SU-DHL-6 (cell line): ENCODE results near the gene NMNAT2.

Source experiments
- H2AFZ ChIP-seq: fragments of 200-600 bp; sonication (generic); 2 replicates; pipeline ENCODE4 v1.6.1; 2014; ENCODE audit warnings: low read depth, mild to moderate bottlenecking, moderate library complexity, mixed read lengths, antibody characterized with exemption, low read length; ENCODE audit not compliant: severe bottlenecking
- H3F3A ChIP-seq: fragments of 200-600 bp; shearing (Covaris generic); 2 replicates; pipeline ENCODE4 v1.6.0; 2016; ENCODE audit warnings: antibody characterized with exemption, mild to moderate bottlenecking; ENCODE audit not compliant: insufficient read depth
- H3K27ac ChIP-seq: fragments of 200-600 bp; sonication (generic); 2 replicates; pipeline ENCODE4 v1.5.1; 2016; ENCODE audit warnings: low read depth, mild to moderate bottlenecking, low read length, moderate library complexity, mixed read lengths
- H3K27me3 ChIP-seq: fragments of 200-600 bp; sonication (generic), shearing (Covaris generic); 2 replicates; pipeline ENCODE4 v1.6.0; 2014; ENCODE audit warnings: mild to moderate bottlenecking, low read length
- H3K36me3 ChIP-seq: fragments of 200-600 bp; sonication (generic); 2 replicates; pipeline ENCODE4 v1.6.1; 2014; ENCODE audit warnings: mild to moderate bottlenecking, low read length, mixed read lengths
- H3K4me2 ChIP-seq: fragments of 300-600, 200-600 bp; shearing (Covaris generic), sonication (generic); 2 replicates; pipeline ENCODE4 v1.6.0; 2014; ENCODE audit warnings: low read length, low read depth, mild to moderate bottlenecking; ENCODE audit not compliant: poor library complexity, severe bottlenecking
- H3K4me3 ChIP-seq: fragments of 200-600 bp; sonication (generic); 2 replicates; pipeline ENCODE4 v1.5.1; 2014; ENCODE audit warnings: antibody characterized with exemption, low read length, mild to moderate bottlenecking, mixed read lengths; ENCODE audit not compliant: insufficient read depth, poor library complexity, severe bottlenecking
- H3K79me2 ChIP-seq: fragments of 200-600 bp; sonication (generic); 2 replicates; pipeline ENCODE4 v1.6.1; 2014; ENCODE audit warnings: mild to moderate bottlenecking, low read length, moderate library complexity; ENCODE audit not compliant: insufficient read depth
- H3K9ac ChIP-seq: fragments of 200-600 bp; sonication (generic); 2 replicates; pipeline ENCODE4 v1.7.0; 2014; ENCODE audit warnings: mild to moderate bottlenecking, low read length
- H3K9me2 ChIP-seq: fragments of 200-600 bp; sonication (generic); replicated peaks from 2 replicates; pipeline ENCODE4 v1.6.1; 2014; ENCODE audit warnings: low read length; ENCODE audit not compliant: insufficient read depth
- H3K9me3 ChIP-seq: fragments of 200-600 bp; sonication (generic); 2 replicates; pipeline ENCODE4 v1.6.1; 2014; ENCODE audit warnings: low read length, mixed read lengths; ENCODE audit not compliant: insufficient read depth
- H4K20me1 ChIP-seq: fragments of 200-600 bp; sonication (generic); 2 replicates; pipeline ENCODE4 v1.6.1; 2014; ENCODE audit warnings: low read depth, mild to moderate bottlenecking, antibody characterized with exemption, low read length, moderate library complexity, mixed read lengths
- CTCF ChIP-seq: fragments of 200-600 bp; sonication (generic); IDR thresholded peaks from one replicate; pipeline ENCODE4 v1.5.1; 2017; ENCODE audit warnings: antibody characterized with exemption, mild to moderate bottlenecking, low read length, moderate library complexity; ENCODE audit not compliant: insufficient read depth, poor library complexity, severe bottlenecking
- EZH2phosphoT487 ChIP-seq: fragments of 200-600 bp; sonication (generic), shearing (Covaris generic); conservative IDR thresholded peaks from 2 replicates; pipeline ENCODE4 v1.6.1; 2018; ENCODE audit warnings: mild to moderate bottlenecking, antibody characterized with exemption, low read length, moderate library complexity, mixed read lengths

The NMNAT2 gene

DNA sequence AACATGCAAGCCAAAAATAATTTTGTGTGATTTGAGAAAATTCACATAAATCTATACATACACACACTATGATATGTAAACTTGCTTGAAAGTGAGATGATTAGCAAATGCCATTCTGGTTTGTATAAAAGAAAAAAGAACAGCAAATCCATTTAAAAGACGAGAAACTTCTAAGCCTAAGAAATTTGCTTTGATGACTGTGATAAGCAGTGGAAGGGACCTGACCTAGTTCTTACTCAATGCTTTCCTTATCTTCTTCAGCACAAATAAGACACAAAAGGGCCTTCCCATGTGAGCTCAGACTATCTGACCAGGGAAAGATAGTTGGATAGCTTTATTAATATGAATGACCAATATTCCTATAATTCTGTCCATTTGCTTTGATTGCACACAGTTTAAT lies 25.3 kb upstream of the NMNAT2 start:
- Histone ChIP-seq H4K20me1 (no peaks in the 10 kb centered on the region), H3K36me3 (no peaks in the 10 kb centered on the region), H3K4me3 (no peak overlapping the region), H3K27ac (no peak overlapping the region), H3F3A (no peaks in the 10 kb centered on the region), H3K79me2 (no peaks in the 10 kb centered on the region), H3K9ac (no peak overlapping the region), H3K27me3 (no peaks in the 10 kb centered on the region), H3K9me2 (no peaks in the 10 kb centered on the region), H3K9me3 (no peaks in the 10 kb centered on the region), H3K4me2 (no peak overlapping the region), H2AFZ (no peak overlapping the region)
- TF ChIP-seq CTCF (no peak), EZH2phosphoT487 (no peak)

DNA sequence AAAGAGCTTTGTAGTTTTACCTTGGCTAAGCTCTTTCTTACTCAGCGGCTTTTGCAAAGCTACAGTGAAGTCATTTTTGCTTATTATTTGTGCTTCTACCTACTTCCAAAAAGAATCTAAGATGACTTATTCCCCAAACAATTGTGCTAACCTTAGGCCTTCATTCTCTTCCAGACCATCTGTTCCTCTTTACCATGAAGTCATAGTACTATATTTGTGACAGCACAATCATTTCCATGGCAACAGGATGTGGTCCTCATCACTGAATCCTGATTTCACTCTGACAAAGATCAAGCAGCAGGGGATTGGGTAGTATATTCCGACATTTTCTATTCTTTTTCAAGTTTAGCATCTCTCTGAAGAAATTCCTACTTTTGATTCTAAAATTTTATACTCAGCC lies 24.8 kb upstream of the NMNAT2 start:
- H3K27ac ChIP-seq, result no peak overlapping the region
- H3K9me2 ChIP-seq, result no peaks in the 10 kb centered on the region
- no peaks in the 10 kb centered on the region for H4K20me1 ChIP-seq
- no peaks in the 10 kb centered on the region for H3K79me2 ChIP-seq
- no peak overlapping the region for H3K4me2 ChIP-seq
- no peak for TF ChIP-seq CTCF
- no peak for TF ChIP-seq EZH2phosphoT487
- no peak overlapping the region for H3K9ac ChIP-seq
- no peaks in the 10 kb centered on the region for H3K36me3 ChIP-seq
- no peak overlapping the region for H3K4me3 ChIP-seq
- no peaks in the 10 kb centered on the region for H3F3A ChIP-seq
- no peaks in the 10 kb centered on the region for H3K9me3 ChIP-seq
- H2AFZ ChIP-seq, result no peak overlapping the region
- H3K27me3 ChIP-seq, result no peaks in the 10 kb centered on the region

DNA sequence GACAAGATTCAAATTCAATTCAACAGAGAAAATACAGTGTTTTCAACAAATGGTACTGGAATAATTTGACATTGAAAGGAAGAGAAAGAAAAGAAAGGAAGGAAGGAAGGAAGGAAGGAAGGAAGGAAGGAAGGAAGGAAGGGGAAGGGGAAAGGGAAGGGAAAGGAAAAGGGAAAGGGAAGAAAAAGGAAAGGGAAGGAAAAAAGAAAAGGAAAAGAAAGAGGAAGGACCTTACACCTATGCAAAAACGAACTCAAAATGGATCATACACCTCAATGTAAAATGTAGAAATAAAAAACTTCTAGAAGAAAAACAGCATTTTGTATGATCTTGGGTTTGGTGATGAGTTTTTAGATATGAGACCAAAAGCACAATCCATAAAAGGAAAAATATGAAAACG lies 19.9 kb upstream of the NMNAT2 start:
- Histone ChIP-seq H3K27ac (no peak overlapping the region), H3K4me3 (no peak overlapping the region), H3F3A (no peaks in the 10 kb centered on the region), H3K36me3 (no peaks in the 10 kb centered on the region), H4K20me1 (no peaks in the 10 kb centered on the region), H3K79me2 (no peaks in the 10 kb centered on the region), H2AFZ (no peak overlapping the region), H3K27me3 (no peaks in the 10 kb centered on the region), H3K4me2 (no peak overlapping the region), H3K9me3 (no peaks in the 10 kb centered on the region), H3K9me2 (no peaks in the 10 kb centered on the region), H3K9ac (no peak overlapping the region)
- TF ChIP-seq EZH2phosphoT487 (no peak), CTCF (no peak)

GRCh38 chr1:183435497-183435896 lies 17.3 kb upstream of the NMNAT2 start:
- Histone ChIP-seq H3K9me2 (no peaks in the 10 kb centered on the region), H3K9me3 (no peaks in the 10 kb centered on the region), H3K27ac (no peak overlapping the region), H3K79me2 (no peaks in the 10 kb centered on the region), H3K4me3 (no peak overlapping the region), H2AFZ (no peak overlapping the region), H3K27me3 (no peaks in the 10 kb centered on the region), H4K20me1 (no peaks in the 10 kb centered on the region), H3K4me2 (no peak overlapping the region), H3K36me3 (no peaks in the 10 kb centered on the region), H3K9ac (no peak overlapping the region), H3F3A (no peaks in the 10 kb centered on the region)
- TF ChIP-seq CTCF (no peak), EZH2phosphoT487 (no peak)
